Putamen (tissue), 1 donor: ENCODE results near the gene AQP1.

Experiments
- DNase-seq: peaks from one replicate; pipeline ENCODE4 v3.0.0-alpha.2; 2016; ENCODE audit warnings: low spot score

The AQP1 gene

GRCh38 chr7:30906515-30907240 is 5.0 kb upstream of the AQP1 start:
- no peak for DNase-seq

DNA sequence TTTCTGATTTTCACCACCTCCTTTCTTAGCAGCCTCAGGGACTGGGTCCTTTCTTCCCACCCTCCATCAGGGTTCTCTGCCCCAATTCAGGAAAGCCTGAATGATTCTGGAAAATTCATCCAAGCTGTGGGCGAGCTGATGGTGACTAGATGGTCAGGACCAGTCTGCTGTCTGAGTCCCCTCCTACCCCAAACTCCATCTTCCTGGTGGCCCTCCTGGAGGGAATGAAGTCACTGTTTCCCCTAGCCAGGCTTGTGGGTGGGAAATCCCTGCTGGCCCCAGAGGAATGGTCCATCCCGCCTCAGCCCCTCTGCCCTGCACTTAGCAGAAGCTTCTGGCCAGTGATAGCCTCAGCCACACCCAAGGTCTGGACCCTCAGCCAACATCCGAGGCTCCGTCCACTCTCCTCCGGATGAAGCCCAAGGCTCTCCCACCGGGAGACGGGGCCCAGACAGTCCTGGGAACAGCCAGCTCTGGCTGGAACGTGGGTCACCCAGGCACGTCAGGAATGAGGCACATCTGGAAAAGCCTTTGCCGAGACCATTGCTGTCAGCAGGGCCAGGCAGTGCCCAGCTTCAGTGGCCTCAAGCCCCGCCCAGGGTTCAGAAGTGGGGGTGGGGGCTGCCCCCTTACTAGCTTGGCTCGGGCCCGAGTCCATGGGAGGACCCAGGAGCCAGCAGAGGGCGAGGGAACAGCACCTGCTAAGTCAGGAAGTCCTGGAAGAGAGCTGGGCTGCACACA is 4.0 kb upstream of the AQP1 start:
- no peak for DNase-seq

DNA sequence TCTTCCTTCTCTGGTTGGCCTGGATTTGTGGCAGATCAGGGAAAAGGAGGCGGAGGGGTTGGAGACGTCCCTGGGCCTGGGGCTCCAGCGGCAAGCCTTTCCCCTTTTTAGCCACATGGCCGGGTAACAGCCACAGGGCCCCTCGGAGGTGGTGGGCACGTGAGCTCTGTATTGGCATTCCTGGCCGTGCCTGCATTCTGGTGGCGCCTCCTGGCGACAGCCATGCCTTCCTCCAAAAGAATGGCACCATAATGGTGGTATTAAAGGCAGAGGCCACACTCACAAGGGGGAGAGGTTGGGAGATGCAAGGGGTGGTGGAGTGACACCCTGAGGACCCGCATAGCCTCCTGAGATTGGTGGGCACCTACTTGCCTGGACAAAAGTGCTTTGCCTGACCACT is 3.0 kb upstream of the AQP1 start:
- no peak for DNase-seq

GRCh38 chr7:30909431-30909830 is 2.2 kb upstream of the AQP1 start:
- no peak for DNase-seq

- no peak for DNase-seq
Observed at GRCh38 chr7:30910411-30911073, 1.1 kb upstream of the AQP1 start.

- DNase-seq = no peak
Observed at GRCh38 chr7:30911133-30911532, 520 bp upstream of the AQP1 start.

GRCh38 chr7:30912021-30912730 is 523 bp downstream of the AQP1 start:
- no peak for DNase-seq

- no peak for DNase-seq
Observed at GRCh38 chr7:30912731-30912985, 1.0 kb downstream of the AQP1 start.

- DNase-seq = no peak
Observed at GRCh38 chr7:30912986-30913811, 1.5 kb downstream of the AQP1 start.

DNA sequence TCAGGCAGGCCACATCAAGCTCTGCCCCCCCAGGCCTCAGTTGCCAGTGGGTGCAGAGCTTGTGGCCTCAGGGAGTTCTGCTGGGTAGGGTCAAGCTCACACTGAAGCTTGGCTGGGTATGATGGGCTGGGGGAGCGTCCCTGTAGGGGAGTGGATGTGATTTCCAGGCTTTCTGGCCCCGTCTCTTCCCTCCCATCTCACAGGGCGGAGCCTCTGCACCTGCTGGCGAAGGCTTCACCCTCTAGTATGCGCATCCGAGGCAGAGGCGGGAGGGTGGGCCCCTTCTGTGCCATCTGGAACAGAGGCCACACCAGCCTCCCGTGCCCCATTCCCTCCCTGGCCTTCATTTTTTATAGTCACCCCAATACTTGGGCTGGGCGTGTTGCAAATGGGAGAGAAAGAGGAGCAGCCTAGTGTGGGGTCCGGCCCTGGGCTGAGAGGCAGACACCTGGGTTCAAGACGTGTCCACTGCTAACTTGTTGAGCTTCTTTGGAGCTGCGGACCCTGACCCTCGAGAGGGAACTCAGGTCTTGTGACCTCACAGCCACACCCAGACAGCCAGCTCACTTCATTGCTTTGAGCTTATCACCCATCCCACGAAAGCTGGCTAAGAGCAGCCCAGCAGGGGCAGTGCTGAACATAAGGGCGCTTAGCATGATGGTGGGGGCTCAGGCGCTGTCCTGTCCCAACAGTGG is 2.3 kb downstream of the AQP1 start:
- DNase-seq = no peak

DNA sequence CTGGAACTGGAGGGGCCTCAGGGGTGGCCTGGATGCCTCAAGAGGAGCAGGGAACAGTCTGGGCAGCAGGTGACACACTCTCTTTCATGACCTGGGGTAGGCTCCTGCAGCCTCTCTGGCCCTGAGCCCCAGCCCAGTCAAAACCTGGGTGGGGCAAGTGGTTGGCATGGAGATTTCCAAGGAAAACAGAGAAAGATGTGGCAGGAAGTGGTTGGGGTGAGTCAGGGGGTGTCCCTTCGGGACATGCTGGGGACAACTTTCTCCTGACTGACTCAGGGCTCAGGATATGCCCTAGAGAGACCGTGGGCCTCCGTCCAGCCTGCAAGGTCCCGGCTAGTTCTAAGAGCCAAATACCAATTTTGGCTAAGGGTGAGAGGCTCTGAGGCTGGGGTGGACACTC is 2.9 kb downstream of the AQP1 start:
- DNase-seq = no peak

DNA sequence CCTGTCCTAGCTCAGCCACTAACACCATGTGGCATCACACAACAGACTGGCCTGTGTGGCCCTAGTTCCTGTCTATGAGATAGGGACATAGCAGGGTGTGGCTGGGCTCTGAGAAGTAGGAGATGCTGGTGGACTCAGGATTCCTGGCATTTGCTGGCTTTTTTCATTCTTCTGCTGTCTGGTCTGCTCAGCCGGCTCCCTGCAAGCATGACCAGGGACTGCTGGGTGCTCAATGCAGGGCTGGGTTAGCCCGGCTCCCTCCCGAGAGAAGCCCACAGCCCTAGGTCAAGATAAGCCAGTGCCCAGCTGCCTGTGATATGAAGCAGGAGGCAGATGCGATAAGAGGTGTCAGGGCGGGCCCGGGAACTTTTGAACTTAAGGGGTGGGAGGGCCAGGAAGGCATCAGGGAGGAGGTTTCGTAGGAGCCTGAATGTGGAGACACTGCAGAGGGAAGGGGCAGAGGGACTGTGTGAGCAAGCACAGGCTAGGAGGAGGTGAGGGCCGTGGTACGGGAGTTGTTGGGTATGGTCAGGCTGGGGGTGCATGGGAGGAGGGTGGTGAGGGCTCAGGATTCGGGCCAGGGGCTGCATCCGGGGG is 3.5 kb downstream of the AQP1 start:
- no peak for DNase-seq

DNA sequence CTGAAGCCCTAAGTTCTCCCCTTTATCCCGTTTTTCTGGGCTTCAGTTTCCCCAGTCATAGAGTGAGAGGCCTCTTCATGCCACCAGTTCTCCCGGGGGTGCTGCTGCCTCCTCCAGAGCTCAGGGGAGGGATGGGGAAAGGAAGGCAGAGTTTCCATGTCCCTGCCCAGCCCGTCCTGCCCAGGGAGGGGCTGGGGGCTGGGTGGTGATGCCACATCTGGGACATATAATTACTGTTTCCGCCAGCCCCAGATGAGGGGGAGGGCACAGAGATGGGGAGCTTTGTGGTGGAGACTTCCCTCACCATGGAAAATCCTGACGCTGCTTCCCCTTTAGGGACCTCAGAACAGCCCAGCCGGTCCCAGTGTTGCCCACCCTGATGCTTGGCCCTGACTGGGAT is 4.1 kb downstream of the AQP1 start:
- DNase-seq = no peak

- no peak for DNase-seq
Observed at GRCh38 chr7:30916255-30916654, 4.6 kb downstream of the AQP1 start.

GRCh38 chr7:30916767-30917166 is 5.1 kb downstream of the AQP1 start:
- DNase-seq = no peak

DNA sequence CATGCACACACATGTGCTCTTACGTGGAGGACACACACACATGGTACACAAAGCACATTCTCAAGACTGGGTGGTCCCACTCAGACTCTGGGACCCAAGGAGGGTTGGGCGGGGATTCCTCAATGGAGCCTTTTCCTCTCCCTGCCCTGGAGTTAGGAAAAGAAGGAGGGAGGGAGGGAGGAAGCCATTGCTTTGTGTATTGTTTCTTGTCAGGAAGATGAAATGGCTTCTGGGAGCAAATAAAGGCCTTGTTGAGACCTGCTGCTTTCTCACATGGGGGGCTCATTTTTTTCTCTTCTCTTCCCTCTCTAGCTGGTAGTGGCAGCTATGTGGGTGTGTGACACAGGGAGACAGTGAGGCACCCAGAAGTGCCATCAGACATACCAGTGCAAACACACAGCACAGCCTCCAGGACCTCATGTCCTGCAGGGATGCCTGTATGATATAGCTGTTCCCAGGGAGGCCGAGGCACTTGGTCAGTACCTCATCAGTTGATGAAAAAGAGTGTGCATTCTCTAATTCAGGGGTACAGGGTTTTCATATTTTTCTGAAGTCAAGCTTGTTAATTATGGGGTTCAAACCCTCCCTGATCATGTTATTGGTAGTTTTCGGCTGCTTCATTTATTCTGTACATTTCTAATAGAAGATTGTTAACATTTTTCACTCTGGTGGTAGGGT is 5.7 kb downstream of the AQP1 start:
- DNase-seq = no peak

- no peak for DNase-seq
Observed at GRCh38 chr7:30918676-30919075, 7.0 kb downstream of the AQP1 start.

- no peak for DNase-seq
Observed at GRCh38 chr7:30920021-30920583, 8.4 kb downstream of the AQP1 start.

- no peak for DNase-seq
Observed at GRCh38 chr7:30920584-30921539, 9.2 kb downstream of the AQP1 start.
